Activated CD4-positive, alpha-beta T cell treated with anti-CD3 and anti-CD28 coated beads, Interleukin-2, amount 10 ng/mL, durations not matched to agents 7 days and 5 days (primary cell): ENCODE results near the gene DGCR8. TPM values are rescaled to one million over a fixed set of nuclear protein-coding genes. Genes with fewer than 3 reads are reported as not detected.

Source experiments
- CTCF ChIA-PET: fragments of 350-600 bp; sonication (Branson Sonifier 250); formaldehyde crosslinking; loops from one replicate; lab custom pipeline; 2021; ENCODE audit warnings: antibody characterized with exemption; lab: Charles Lee
- POLR2A ChIA-PET: fragments of 350-600 bp; sonication (Branson Sonifier 250); formaldehyde crosslinking; loops from one replicate; lab custom pipeline; 2021; ENCODE audit warnings: antibody characterized with exemption; lab: Charles Lee
- DNase-seq: peaks from one replicate; pipeline ENCODE4 v3.0.0-alpha.2; 2020
- H3K27ac Mint-ChIP-seq: one replicate; pipeline ENCODE4 v1.8.0; 2021; ENCODE audit warnings: mild to moderate bottlenecking, moderate library complexity, mixed read lengths
- H3K27me3 Mint-ChIP-seq: one replicate; pipeline ENCODE4 v1.8.0; 2021; ENCODE audit warnings: mixed read lengths
- H3K36me3 Mint-ChIP-seq: one replicate; pipeline ENCODE4 v1.8.0; 2021; ENCODE audit warnings: low read depth, mixed read lengths
- H3K4me1 Mint-ChIP-seq: one replicate; pipeline ENCODE4 v1.8.0; 2021; ENCODE audit warnings: mixed read lengths
- H3K4me3 Mint-ChIP-seq: one replicate; pipeline ENCODE4 v1.8.0; 2021; ENCODE audit warnings: mild to moderate bottlenecking, moderate library complexity, mixed read lengths
- H3K9me3 Mint-ChIP-seq: one replicate; pipeline ENCODE4 v1.8.0; 2021; ENCODE audit warnings: mixed read lengths
- total RNA-seq, 2 experiments: library from RNA; stranded (reverse); gene quantifications; one replicate each; pipeline ENCODE4 v1.2.3, GENCODE V29; 2021

DGCR8 gene
- total RNA-seq, 2 experiments from 2014 or later = 51.2 to 54.5 TPM

DNA sequence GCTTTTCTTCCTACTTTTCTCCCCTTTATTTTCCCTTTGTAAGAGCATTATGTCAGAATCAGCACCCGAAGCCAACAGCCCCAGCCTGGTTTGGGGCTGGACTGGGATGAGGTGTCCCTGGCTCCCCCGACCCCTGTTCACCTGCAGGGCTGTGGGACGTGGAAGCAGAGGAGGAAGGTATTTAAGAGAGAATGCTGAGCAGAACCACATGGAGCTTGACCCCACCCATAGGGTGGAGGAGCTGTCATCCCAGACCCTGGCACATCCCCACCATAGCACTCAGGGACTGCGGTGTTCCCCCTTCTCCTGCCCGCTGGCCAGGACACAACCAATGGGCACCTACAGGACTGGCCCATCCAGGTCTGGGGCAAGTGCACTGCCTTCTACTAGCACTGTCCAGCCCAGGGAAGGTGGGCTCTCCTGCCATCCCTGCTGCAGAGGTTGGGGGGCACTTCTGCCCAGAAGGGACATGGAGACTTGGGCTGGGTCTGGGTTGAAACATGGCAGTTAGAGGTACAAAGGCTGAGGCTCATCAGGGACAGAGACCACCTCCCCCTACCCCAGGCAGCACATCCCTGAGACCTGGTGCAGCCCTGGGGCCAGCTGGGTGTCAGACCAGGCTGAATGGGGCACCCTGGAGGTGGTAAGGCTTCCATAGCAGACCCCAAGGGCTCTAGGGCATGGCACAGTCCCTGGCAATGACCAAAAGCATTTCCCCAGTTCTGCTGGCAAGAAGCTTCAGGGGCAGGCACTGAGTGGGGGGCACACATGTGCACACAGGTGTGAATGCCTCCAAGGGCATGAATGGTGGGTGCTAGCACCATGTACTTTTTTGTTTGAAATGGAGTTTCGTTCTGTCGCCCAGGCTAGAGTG, 39.5 kb upstream of the DGCR8 start:
- H3K36me3 Mint-ChIP-seq = peaks cover 19% of the 10 kb centered on the region
- H3K4me3 Mint-ChIP-seq = no peak overlapping the region
- no peaks in the 10 kb centered on the region for H3K9me3 Mint-ChIP-seq
- peaks cover 2% of the 10 kb centered on the region for H3K4me1 Mint-ChIP-seq
- ChIA-PET CTCF (interaction anchor here (1.2 to 1.6 kb wide), 2 partner anchors 17 to 19 kb away, joined by 3 read pairs; partner anchors contain the start of gene TANGO2), POLR2A (no interaction called here)
- no peaks in the 10 kb centered on the region for H3K27me3 Mint-ChIP-seq
- no peak for DNase-seq
- no peak overlapping the region for H3K27ac Mint-ChIP-seq

DNA sequence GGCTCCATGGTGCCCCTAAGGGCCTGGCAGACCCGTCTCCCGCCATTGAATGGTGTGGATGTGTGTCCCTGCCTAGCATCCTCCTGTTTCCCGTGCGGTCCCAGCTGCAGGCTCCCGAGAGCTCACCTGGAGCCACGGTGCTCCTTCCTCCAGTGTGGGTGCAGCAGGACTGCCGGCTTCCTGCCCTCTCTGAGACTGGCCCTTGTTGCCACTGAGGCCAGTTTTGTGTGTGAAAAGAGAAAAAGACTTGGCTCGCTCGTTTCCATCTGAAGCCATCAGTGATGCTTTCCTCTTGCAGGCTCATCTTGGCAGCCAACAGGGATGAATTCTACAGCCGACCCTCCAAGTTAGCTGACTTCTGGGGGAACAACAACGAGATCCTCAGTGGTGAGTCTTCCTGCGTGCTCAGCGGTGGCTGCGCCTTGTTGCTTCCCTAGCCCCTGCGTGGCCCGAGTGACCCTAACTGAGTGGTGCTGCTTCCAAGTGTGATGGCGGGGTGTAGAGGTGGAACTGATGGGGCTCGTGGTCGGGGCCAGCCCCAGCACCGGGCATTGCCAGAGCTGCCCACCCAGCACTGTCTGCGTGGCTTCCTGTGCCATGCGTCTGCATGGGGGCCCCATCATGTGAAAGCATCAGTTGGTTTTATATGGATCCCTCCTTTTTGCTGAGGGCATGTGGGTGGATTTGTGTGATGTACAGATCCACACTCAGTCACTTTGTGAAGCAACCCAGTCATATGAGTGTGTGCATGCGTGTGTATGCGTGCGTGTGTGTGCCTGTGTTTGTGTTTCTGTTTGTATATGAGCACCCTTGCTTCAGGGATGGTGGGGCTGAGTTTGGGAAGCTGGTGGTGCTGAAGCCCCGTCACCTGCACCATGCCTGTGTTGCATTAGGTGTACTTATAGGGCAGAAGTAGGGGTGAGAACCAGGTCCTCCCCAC, 36.7 kb upstream of the DGCR8 start:
- no peaks in the 10 kb centered on the region for H3K27me3 Mint-ChIP-seq
- no peak overlapping the region for H3K27ac Mint-ChIP-seq
- POLR2A ChIA-PET = no interaction called here
- peaks cover 32% of the 10 kb centered on the region for H3K36me3 Mint-ChIP-seq
- CTCF ChIA-PET = no interaction called here
- H3K4me3 Mint-ChIP-seq = no peak overlapping the region
- no peak for DNase-seq
- H3K4me1 Mint-ChIP-seq = no peaks in the 10 kb centered on the region
- peaks cover 10% of the 10 kb centered on the region for H3K9me3 Mint-ChIP-seq

DNA sequence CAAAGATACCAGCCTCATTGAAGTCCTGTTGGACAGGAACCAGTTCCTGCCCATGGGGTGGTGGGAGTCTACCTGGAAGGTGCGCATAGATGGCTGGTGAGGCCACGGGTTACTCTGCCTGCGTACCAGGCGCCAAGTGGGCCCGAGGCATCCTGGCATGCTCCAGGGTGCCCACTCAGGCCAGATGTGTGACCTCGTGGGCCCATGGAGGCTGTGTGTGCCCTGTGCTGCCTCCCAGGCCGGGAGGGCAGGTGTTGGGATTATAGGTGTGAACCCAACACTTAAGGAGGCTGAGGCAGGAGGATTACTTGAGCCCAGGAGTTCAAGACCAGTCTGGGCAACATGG, 36.1 kb upstream of the DGCR8 start:
- CTCF ChIA-PET = interaction anchor here (0.7 kb wide), 1 partner anchor 48 kb away, joined by 3 read pairs; no protein-coding TSS in a partner anchor
- POLR2A ChIA-PET = no interaction called here
- H3K4me3 Mint-ChIP-seq = no peak overlapping the region
- H3K27me3 Mint-ChIP-seq = no peaks in the 10 kb centered on the region
- peaks cover 15% of the 10 kb centered on the region for H3K9me3 Mint-ChIP-seq
- no peaks in the 10 kb centered on the region for H3K4me1 Mint-ChIP-seq
- H3K36me3 Mint-ChIP-seq = peaks cover 38% of the 10 kb centered on the region
- no peak overlapping the region for H3K27ac Mint-ChIP-seq
- DNase-seq = no peak

DNA sequence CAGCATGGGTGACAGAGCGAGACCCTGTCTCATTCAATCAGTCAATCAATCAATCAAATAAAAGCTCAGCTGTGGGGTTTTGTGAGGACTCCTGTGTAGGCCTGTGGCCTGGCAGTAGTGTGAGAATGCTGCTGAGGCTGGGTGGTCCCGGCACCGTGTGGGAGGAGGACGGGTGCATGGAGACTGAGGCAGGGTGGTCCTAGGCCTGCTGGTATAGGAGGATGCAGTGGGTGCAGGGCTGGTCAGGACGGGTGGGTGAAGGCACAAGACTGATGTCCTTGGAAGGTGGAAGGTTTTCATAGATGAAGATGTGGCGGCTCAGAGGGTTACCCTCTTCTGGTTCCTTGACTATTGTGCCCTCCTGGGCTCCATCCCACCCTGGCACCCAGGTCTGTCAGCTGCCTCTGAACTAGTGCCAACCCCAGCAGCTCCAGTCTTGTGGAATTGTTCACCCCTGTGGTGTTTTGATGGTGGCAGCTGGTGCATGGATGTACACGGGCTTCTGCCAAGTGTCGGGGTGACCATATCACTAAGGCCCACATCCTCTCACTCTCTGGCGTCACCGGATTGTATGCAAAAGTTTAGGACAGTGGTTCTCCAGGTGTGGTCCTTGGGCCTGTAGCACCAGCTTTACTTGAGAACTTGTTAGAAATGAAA, 35.4 kb upstream of the DGCR8 start:
- Mint-ChIP-seq H3K4me3 (no peak overlapping the region), H3K27ac (no peak overlapping the region), H3K36me3 (peaks cover 41% of the 10 kb centered on the region), H3K9me3 (peaks cover 17% of the 10 kb centered on the region), H3K27me3 (no peaks in the 10 kb centered on the region), H3K4me1 (no peaks in the 10 kb centered on the region)
- DNase-seq = no peak
- CTCF ChIA-PET = interaction anchor here (0.7 kb wide), 1 partner anchor 49 kb away, joined by 3 read pairs; no protein-coding TSS in a partner anchor
- POLR2A ChIA-PET = no interaction called here

DNA sequence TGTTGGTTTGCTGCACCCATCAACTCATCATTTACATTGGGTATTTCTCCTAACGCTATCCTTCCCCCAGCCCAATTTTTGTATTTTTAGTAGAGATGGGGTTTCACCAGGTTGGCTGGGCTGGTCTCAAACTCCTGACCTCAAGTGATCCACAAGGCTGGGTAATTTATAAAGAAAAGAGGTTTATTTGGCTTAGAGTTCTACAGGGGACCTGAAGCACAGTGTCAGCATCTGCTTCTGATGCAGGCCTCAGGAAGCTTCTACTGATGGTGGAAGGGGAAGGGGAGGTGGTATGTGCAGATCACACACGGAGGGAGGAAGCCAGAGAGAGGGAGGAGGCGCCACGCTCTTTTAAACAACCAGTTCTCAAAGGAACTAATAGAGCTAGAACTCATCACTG, 33.3 kb upstream of the DGCR8 start:
- DNase-seq = no peak
- ChIA-PET CTCF (no interaction called here), POLR2A (no interaction called here)
- no peaks in the 10 kb centered on the region for H3K4me1 Mint-ChIP-seq
- no peaks in the 10 kb centered on the region for H3K27me3 Mint-ChIP-seq
- H3K36me3 Mint-ChIP-seq = peaks cover 36% of the 10 kb centered on the region
- H3K27ac Mint-ChIP-seq = no peak overlapping the region
- peaks cover 17% of the 10 kb centered on the region for H3K9me3 Mint-ChIP-seq
- no peak overlapping the region for H3K4me3 Mint-ChIP-seq

DNA sequence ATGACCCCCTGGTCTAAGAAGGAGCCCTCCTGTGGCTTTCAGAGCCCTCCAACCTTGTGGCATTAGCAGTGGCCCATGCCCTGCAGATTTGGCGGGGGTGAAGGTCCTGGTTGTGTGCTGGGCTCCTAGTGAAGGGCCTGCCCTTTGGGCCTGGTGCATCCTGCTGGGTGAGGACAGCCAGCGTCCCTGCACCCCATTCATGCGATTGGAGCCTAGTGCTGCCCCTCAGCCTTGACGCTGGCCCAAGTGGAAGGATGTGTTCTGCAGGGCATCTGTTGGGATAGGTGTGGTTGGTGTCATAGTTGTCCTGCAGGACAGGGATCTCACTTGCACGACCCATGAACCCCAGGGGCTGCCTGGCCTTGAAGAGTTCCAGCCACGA, 28.1 kb upstream of the DGCR8 start:
- Mint-ChIP-seq H3K27me3 (no peaks in the 10 kb centered on the region), H3K36me3 (peaks cover 26% of the 10 kb centered on the region), H3K27ac (peak overlapping the region; percentile 31), H3K4me3 (no peak overlapping the region), H3K4me1 (no peaks in the 10 kb centered on the region), H3K9me3 (peaks cover 14% of the 10 kb centered on the region)
- ChIA-PET POLR2A (no interaction called here), CTCF (interaction anchor here (1.3 kb wide), 1 partner anchor 39 kb away, joined by 3 read pairs; no protein-coding TSS in a partner anchor)
- DNase-seq = no peak

DNA sequence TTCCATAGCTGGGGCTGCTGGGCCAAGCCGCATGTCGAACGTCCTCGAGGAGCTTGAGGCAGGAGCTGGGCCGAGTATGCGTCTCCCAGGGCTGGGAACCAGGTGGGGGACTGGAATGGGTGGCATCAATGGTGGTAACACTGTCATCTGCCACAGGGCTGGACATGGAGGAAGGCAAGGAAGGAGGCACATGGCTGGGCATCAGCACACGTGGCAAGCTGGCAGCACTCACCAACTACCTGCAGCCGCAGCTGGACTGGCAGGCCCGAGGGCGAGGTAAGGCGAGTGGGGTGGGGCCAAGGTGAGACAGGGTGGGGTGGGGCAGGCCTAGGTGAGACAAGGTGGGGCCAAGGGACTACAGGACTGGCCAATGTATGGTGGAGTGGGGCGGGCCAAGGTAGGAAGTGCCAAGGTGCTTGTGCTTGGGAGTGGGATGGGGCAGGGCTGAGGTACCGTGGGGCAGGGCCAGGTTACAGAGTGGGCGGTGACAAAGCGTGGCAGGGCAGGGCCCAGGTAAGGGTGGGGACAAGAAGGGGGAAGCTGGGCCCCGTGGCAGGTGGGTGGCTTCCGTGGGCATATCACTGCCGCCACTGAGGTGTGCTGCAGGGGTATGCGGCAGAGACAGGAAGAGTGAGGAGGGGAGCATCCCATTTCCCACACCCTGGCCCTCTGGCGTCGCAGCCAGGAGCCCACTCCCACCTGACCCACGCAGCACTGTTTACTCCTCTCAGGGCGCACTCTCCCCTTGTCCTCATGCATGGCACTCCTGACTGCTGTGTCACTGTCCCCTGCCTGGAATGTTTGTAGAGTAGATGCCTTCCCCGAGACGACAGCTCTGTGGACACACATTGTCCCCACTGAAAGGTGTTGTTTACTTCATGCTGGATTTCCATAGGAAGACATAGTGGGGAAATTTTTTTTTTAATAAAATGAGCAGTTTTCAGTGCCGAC, 27.5 kb upstream of the DGCR8 start:
- POLR2A ChIA-PET = no interaction called here
- Mint-ChIP-seq H3K4me3 (no peak overlapping the region), H3K27me3 (no peaks in the 10 kb centered on the region), H3K36me3 (peaks cover 22% of the 10 kb centered on the region), H3K4me1 (no peaks in the 10 kb centered on the region), H3K9me3 (peaks cover 12% of the 10 kb centered on the region), H3K27ac (peak overlapping the region; percentile 31)
- CTCF ChIA-PET = interaction anchor here (1.3 kb wide), 1 partner anchor 39 kb away, joined by 3 read pairs; no protein-coding TSS in a partner anchor
- DNase-seq = no peak

DNA sequence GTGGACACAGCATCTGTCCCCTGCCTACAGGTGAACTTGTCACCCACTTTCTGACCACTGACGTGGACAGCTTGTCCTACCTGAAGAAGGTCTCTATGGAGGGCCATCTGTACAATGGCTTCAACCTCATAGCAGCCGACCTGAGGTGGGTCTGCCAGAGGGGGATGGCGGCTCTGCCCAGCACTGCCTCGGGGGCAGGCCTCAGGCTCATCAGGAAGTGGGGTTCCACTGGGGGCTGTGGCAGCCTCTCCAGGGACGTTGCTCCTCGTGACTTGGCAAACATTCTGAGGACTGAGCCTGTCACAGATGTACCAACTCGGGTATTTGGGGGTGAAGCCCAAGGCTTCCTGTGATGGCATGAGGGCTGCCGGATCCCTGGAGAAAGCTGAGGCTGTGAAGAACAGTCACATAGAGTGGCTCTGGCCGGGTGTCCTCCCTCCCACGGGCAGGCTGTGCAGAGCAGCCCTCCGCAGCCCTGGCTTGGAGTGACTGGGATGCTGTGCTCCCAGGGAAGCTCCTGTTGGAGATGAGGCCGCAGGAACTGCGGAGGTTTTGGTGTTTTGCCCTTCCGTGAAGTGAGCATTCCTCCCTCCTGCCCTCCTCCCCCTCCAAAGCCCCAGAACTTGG, 26.5 kb upstream of the DGCR8 start:
- POLR2A ChIA-PET = no interaction called here
- Mint-ChIP-seq H3K4me1 (no peaks in the 10 kb centered on the region), H3K27me3 (no peaks in the 10 kb centered on the region), H3K36me3 (peaks cover 15% of the 10 kb centered on the region), H3K9me3 (peaks cover 6% of the 10 kb centered on the region), H3K4me3 (no peak overlapping the region), H3K27ac (no peak overlapping the region)
- no peak for DNase-seq
- CTCF ChIA-PET = interaction anchor here (1.3 kb wide), 1 partner anchor 40 kb away, joined by 3 read pairs; no protein-coding TSS in a partner anchor

DNA sequence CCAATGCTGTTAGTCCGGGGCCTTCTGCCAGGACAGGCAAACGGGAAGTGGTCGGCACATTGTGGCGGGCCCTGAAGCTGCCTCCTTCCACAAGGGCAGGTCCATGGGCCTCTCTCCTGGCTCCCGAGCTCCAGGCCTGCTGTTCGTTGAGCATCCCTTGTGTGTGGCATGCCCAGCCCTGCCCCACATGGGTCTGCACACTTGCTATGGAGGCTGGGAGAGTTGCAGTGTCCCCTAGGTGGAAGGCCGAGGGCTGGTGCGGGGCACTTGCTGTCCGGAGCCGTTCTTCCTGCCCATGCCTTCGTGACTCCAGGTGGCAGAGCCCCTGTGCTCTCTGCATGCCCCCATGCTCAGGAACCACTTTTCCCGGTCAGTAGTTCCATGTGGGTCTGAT, 26.0 kb upstream of the DGCR8 start:
- Mint-ChIP-seq H3K27me3 (no peaks in the 10 kb centered on the region), H3K27ac (no peak overlapping the region), H3K9me3 (peaks cover 2% of the 10 kb centered on the region), H3K4me1 (peaks cover 5% of the 10 kb centered on the region), H3K36me3 (peaks cover 15% of the 10 kb centered on the region), H3K4me3 (no peak overlapping the region)
- POLR2A ChIA-PET = no interaction called here
- CTCF ChIA-PET = no interaction called here
- no peak for DNase-seq

DNA sequence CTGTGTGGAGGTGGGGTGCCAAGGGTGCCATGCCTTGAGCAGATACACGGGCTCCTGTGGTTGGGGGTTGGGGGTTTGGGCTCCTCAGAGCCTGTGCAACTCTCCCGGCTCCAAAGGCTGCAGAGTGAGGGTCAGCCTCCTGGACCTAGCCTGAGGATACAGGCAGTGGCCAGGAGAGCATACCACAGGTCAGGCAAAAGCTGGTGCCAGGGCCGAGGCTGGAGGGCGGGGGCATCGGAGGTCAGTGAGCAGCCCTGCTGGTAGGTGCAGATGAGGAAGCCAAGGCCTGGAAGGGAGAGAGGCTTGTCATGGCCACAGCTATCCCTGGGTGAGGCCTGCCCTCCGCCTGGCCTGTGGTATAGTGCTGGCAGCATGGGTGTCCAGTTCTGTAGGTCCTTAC, 25.6 kb upstream of the DGCR8 start:
- Mint-ChIP-seq H3K36me3 (peaks cover 13% of the 10 kb centered on the region), H3K27ac (no peak overlapping the region), H3K4me3 (no peak overlapping the region), H3K27me3 (no peaks in the 10 kb centered on the region), H3K4me1 (peaks cover 9% of the 10 kb centered on the region), H3K9me3 (no peaks in the 10 kb centered on the region)
- POLR2A ChIA-PET = no interaction called here
- no peak for DNase-seq
- CTCF ChIA-PET = no interaction called here

DNA sequence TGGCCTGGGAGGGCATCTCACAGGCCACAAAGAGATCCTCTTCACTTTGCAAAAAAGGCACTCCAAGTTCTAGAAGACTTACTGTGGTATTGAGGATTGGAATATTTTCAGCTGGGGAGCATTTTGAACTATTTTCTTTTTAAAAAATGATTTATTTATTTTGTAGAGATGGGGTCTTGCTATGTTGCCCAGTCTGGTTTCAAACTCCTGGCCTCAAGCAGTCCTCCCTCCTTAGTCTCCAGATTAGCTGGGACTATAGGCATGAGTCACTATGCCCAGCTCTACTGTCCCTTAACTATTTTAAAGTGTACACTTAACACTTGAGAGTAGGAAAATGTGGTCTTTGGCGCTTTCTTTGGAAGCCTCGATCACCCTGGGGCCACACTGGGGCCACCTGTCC, 24.9 kb upstream of the DGCR8 start:
- POLR2A ChIA-PET = no interaction called here

More for the DNA sequence above, 24.9 kb upstream of the DGCR8 start:
- no peak for DNase-seq
- CTCF ChIA-PET = no interaction called here
- no peaks in the 10 kb centered on the region for H3K27me3 Mint-ChIP-seq
- no peaks in the 10 kb centered on the region for H3K9me3 Mint-ChIP-seq
- no peak overlapping the region for H3K4me3 Mint-ChIP-seq
- H3K4me1 Mint-ChIP-seq = peaks cover 9% of the 10 kb centered on the region
- H3K27ac Mint-ChIP-seq = no peak overlapping the region
- H3K36me3 Mint-ChIP-seq = peaks cover 10% of the 10 kb centered on the region
